Adrenal gland (tissue), 12 donors: ENCODE results near the gene IRF8. TPM values are rescaled to one million over a fixed set of nuclear protein-coding genes. Genes with fewer than 3 reads are reported as not detected.
A peak's percentile ranks its signal among the peaks of the same experiment; 100 is the strongest.

ENCODE experiments used
- DNase-seq, 7 donors: peaks; one replicate each; pipeline ENCODE4 v3.0.0-alpha.2; 2019 to 2020
- H3K27ac ChIP-seq, 5 donors: fragments of 200-600 bp; sonication (generic) in 4 of 5; 1 replicate in 3 of 5; 2 replicates in 2 of 5; pipeline versions ENCODE4 v1.5.1 to v1.8.0; 2016 to 2020; ENCODE audit warnings: mild to moderate bottlenecking in 1 of 5
- H3K27me3 ChIP-seq: fragments of 200-600 bp; 2 replicates; pipeline ENCODE4 v1.8.0; 2021
- H3K36me3 ChIP-seq, 2 donors: fragments of 200-600 bp; replicated peaks in 1 of 2; 1 replicate in 1 of 2; 2 replicates in 1 of 2; pipeline versions ENCODE4 v1.5.1 to v1.8.0; 2018 to 2022
- H3K4me1 ChIP-seq, 2 donors: fragments of 200-600 bp; replicated peaks in 1 of 2; 1 replicate in 1 of 2; 2 replicates in 1 of 2; pipeline versions ENCODE4 v1.5.1 to v1.8.0; 2018 to 2021
- H3K4me3 ChIP-seq, 4 donors: fragments of 200-600 bp; sonication (generic) in 3 of 4; one replicate each; pipeline ENCODE4 v1.5.1; 2016 to 2018
- H3K9me3 ChIP-seq, 3 donors: fragments of 200-600 bp; sonication (generic) in 1 of 3; replicated peaks in 1 of 3; 1 replicate in 2 of 3; 2 replicates in 1 of 3; pipeline versions ENCODE4 v1.5.1 to v1.8.0; 2016 to 2021
- CTCF ChIP-seq, 6 experiments: fragments of 450-650 bp in 4 of 6; fragments of 200-600 bp in 2 of 6; sonication (generic) in 1 of 6; IDR thresholded peaks; 1 replicate in 5 of 6; 2 replicates in 1 of 6; pipeline versions ENCODE4 v1.5.1 to v1.8.0; 2016 to 2021; ENCODE audit warnings: antibody characterized with exemption in 6 of 6, mild to moderate bottlenecking in 2 of 6, moderate library complexity in 1 of 6
- POLR2A ChIP-seq, 2 donors: fragments of 450-650 bp; IDR thresholded peaks; one replicate each; pipeline ENCODE4 v1.6.1; 2017; ENCODE audit warnings: antibody characterized with exemption in 2 of 2, mild to moderate bottlenecking in 2 of 2, moderate library complexity in 1 of 2
- WGBS, 4 donors: extraction: QIAGEN DNeasy Blood & Tissue Kit in 2 of 4; methylation state at CpG; one replicate each; pipeline versions ENCODE4 v1.1.5 to v1.1.7; 2013 to 2017; 5-methylcytosine and 5-hydroxymethylcytosine counted together
- intact Hi-C, 2 donors: fragments of 100-400 bp; cut with DNase I; formaldehyde crosslinking; loops; one replicate each; pipeline versions ENCODE4 v1.14.1 to v1.15.0; 2022 to 2023
- polyA plus RNA-seq, 3 donors: library from polyadenylated mRNA; stranded (reverse); fragments of 200-250 nt in 2 of 3; fragments of 350-450 nt in 1 of 3; fragmentation: Illumina TruSeq in 1 of 3; extraction: RNeasy Lipid Tissue Mini Kit (QIAGEN cat#74804) in 1 of 3; gene quantifications; one replicate each; pipeline ENCODE4 v1.2.3, GENCODE V29; 2013 to 2014
- total RNA-seq, 9 donors: library from RNA; depleted of rRNA in 4 of 9; stranded (reverse); fragments of >200 nt in 4 of 9; fragments of 120-200 nt in 1 of 9; fragmentation: NEBNext Ultra II Directional in 1 of 9; extraction: Animal tissue kit (Norgen Biotek cat#: 25700) in 1 of 9; gene quantifications; one replicate each; pipeline versions ENCODE4 v1.1.0 to v1.2.4, GENCODE V29; 2013 to 2023
- donor health status: healthy with polysubstance abuse.
- donor health status: Bipolar disorder and iron deficiency.
- donor health status: DM: yes; HTN: yes; CAD: no.
- donor health status: DM: no; HTN: no; CAD: no.
- donor health status: DM: no; HTN: no; CAD: no.
- donor health status: DM: yes; HTN: yes; CAD: no.

IRF8 gene
- total and polyA plus RNA-seq, 12 donors, result 3.4 to 40.1 (median 16.3) TPM

DNA sequence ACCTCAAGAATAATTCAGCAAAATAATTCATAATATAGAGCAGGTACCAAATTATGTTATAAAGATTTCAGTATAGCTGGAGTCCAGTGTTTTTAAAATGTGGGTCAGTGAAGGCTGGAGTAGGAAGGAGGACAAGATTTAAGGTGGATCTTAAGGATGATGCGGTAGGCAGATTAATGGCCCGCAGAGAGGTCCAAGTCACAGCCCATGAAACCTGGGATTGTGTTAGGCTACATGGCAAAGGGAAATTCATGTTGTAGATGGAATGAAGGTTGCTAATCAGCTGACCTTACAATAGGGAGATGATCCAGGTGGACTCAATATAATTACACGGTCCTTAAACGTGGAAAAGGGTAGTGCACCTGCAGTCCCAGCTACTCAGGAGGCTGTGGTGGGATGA lies 6.2 kb upstream of the IRF8 start:
- WGBS, 4 donors, result 67 to 84% (median 77%) methylated on average over 4 of the region's 4 CpGs
- no peak overlapping the region for H3K4me3 ChIP-seq
- H3K4me1 ChIP-seq, result no peaks in the 10 kb centered on the region
- H3K27me3 ChIP-seq, result peaks cover 5% of the 10 kb centered on the region
- no peaks in the 10 kb centered on the region for H3K9me3 ChIP-seq
- no peak for DNase-seq
- H3K36me3 ChIP-seq, result no peaks in the 10 kb centered on the region
- intact Hi-C loops, result no loop called here
- TF ChIP-seq POLR2A (IDR thresholded peaks at IDR 0.05) (no peak), CTCF (IDR thresholded peaks at IDR 0.05) (no peak)
- no peak overlapping the region for H3K27ac ChIP-seq

- intact Hi-C loops, result no loop called here
- no peak for TF ChIP-seq POLR2A (IDR thresholded peaks at IDR 0.05)
- no peak for TF ChIP-seq CTCF (IDR thresholded peaks at IDR 0.05)
- no peak for DNase-seq
- Histone ChIP-seq H3K27me3 (peaks cover 17% of the 10 kb centered on the region), H3K4me3 (no peak overlapping the region), H3K36me3 (no peaks in the 10 kb centered on the region), H3K27ac (no peak overlapping the region), H3K9me3 (no peaks in the 10 kb centered on the region), H3K4me1 (no peaks in the 10 kb centered on the region)
- 53 to 89% (median 64%) methylated on average over 1 to 6 of the region's 6 CpGs for WGBS, 4 donors
These were observed 4.7 kb upstream of the IRF8 start for GRCh38 chr16:85894266-85894665.

GRCh38 chr16:85897382-85897781 lies 1.6 kb upstream of the IRF8 start:
- Histone ChIP-seq H3K27ac (no peak overlapping the region), H3K4me1 (no peaks in the 10 kb centered on the region), H3K9me3 (no peaks in the 10 kb centered on the region), H3K36me3 (no peaks in the 10 kb centered on the region), H3K27me3 (peaks cover 23% of the 10 kb centered on the region), H3K4me3 (no peak overlapping the region)
- no peak for TF ChIP-seq CTCF (IDR thresholded peaks at IDR 0.05)
- TF ChIP-seq POLR2A (IDR thresholded peaks at IDR 0.05), result no peak
- WGBS, 4 donors, result 34 to 40% (median 38%) methylated on average over 2 of the region's 2 CpGs
- peak in 2 of 7 donors; percentile 13 to 39 for DNase-seq
- intact Hi-C loops, result no loop called here

GRCh38 chr16:85899444-85899843 lies 482 bp downstream of the IRF8 start:
- DNase-seq, result peak in 1 of 7 donors; percentile 9
- Histone ChIP-seq H3K27ac (peak overlapping the region in 3 of 5 donors; percentile 46 to 85 (median 56)), H3K9me3 (no peaks in the 10 kb centered on the region), H3K27me3 (peaks cover 23% of the 10 kb centered on the region), H3K36me3 (no peaks in the 10 kb centered on the region), H3K4me3 (peak overlapping the region in 2 of 4 donors; percentile 6 to 67), H3K4me1 (peaks cover 0 to 9% of the 10 kb centered on the region in 2 donors)
- TF ChIP-seq POLR2A (IDR thresholded peaks at IDR 0.05) (no peak), CTCF (IDR thresholded peaks at IDR 0.05) (no peak)
- WGBS, 4 donors, result 38 to 41% (median 40%) methylated on average over 7 of the region's 7 CpGs
- intact Hi-C loops, result no loop called here
